Progenitor cell of endocrine pancreas (in vitro differentiated cells): Measurements from ENCODE around the gene SLC28A3. TPM values are rescaled to one million over a fixed set of nuclear protein-coding genes. Genes with fewer than 3 reads are reported as not detected.
A peak's percentile ranks its signal among the peaks of the same experiment; 100 is the strongest.
"Not testable (repeated sequence)": the region's sequence is repeated elsewhere in the genome, so short reads cannot be mapped to it uniquely, and the experiment has no call there.

ENCODE experiments used
- DNase-seq: peaks from one replicate; pipeline ENCODE4 v3.0.0; 2021; ENCODE audit warnings: low spot score; ENCODE audit not compliant: unreplicated experiment
- H3K27ac Mint-ChIP-seq: 2 replicates; pipeline ENCODE4 v1.8.0; 2021; ENCODE audit warnings: mild to moderate bottlenecking, moderate library complexity, mixed read lengths
- H3K27me3 Mint-ChIP-seq: 2 replicates; pipeline ENCODE4 v1.8.0; 2021; ENCODE audit warnings: mixed read lengths
- H3K36me3 Mint-ChIP-seq: 2 replicates; pipeline ENCODE4 v1.8.0; 2022; ENCODE audit warnings: mixed read lengths; ENCODE audit not compliant: insufficient read depth
- H3K4me1 Mint-ChIP-seq: 2 replicates; pipeline ENCODE4 v1.8.0; 2021; ENCODE audit warnings: low read depth, mixed read lengths
- H3K4me3 Mint-ChIP-seq: 2 replicates; pipeline ENCODE4 v1.8.0; 2021; ENCODE audit warnings: low read depth, mild to moderate bottlenecking, moderate library complexity, mixed read lengths
- H3K9me3 Mint-ChIP-seq: 2 replicates; pipeline ENCODE4 v1.8.0; 2021; ENCODE audit warnings: low read depth, mixed read lengths
- CTCF ChIP-seq: fragments of 200-600 bp; sonication (generic); IDR thresholded peaks from one replicate; pipeline ENCODE4 v1.5.0; 2021; ENCODE audit warnings: antibody characterized with exemption, mild to moderate bottlenecking; ENCODE audit not compliant: unreplicated experiment
- long read RNA-seq: library from polyadenylated mRNA; unstranded; transcript quantifications from one replicate; pipeline ENCODE4 v2.0.0, GENCODE V29; 2020
- total RNA-seq: library from RNA; stranded (reverse); gene quantifications from 2 replicates; pipeline ENCODE4 v1.2.1, GENCODE V29; 2021

Gene SLC28A3, protein sequence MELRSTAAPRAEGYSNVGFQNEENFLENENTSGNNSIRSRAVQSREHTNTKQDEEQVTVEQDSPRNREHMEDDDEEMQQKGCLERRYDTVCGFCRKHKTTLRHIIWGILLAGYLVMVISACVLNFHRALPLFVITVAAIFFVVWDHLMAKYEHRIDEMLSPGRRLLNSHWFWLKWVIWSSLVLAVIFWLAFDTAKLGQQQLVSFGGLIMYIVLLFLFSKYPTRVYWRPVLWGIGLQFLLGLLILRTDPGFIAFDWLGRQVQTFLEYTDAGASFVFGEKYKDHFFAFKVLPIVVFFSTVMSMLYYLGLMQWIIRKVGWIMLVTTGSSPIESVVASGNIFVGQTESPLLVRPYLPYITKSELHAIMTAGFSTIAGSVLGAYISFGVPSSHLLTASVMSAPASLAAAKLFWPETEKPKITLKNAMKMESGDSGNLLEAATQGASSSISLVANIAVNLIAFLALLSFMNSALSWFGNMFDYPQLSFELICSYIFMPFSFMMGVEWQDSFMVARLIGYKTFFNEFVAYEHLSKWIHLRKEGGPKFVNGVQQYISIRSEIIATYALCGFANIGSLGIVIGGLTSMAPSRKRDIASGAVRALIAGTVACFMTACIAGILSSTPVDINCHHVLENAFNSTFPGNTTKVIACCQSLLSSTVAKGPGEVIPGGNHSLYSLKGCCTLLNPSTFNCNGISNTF
- 0.55 and 0.62 TPM in 2 replicates for total RNA-seq
- long read RNA-seq, full-length matches to known transcripts, result 2 of 4 reads
- long read RNA-seq, partial matches to known transcripts, result 0 of 4 reads
- long read RNA-seq, other reads (novel, unspliced or antisense), result 2 of 4 reads

GRCh38 chr9:84340535-84340934 is at the start of gene SLC28A3:
TSS of gene SLC28A3 (minus strand) at chr9:84340758. CDS start at chr9:84340633, 125 bp downstream.
- no peaks in the 10 kb centered on the region for H3K9me3 Mint-ChIP-seq
- H3K27ac Mint-ChIP-seq, result peak within 1 kb of the TSS; percentile 91
- H3K27me3 Mint-ChIP-seq, result no peaks in the 10 kb centered on the region
- no peak within 1 kb of the TSS for H3K4me3 Mint-ChIP-seq
- no peaks in the 10 kb centered on the region for H3K36me3 Mint-ChIP-seq
- no peak for TF ChIP-seq CTCF
- H3K4me1 Mint-ChIP-seq, result peaks cover 22% of the 10 kb centered on the region
- no peak for DNase-seq

GRCh38 chr9:84390254-84390653 is 49.7 kb upstream of the SLC28A3 start:
- H3K27me3 Mint-ChIP-seq, H3K36me3 Mint-ChIP-seq, H3K4me3 Mint-ChIP-seq, DNase-seq, H3K27ac Mint-ChIP-seq, H3K4me1 Mint-ChIP-seq, H3K9me3 Mint-ChIP-seq: not testable (repeated sequence)

- TF ChIP-seq CTCF, result no peak
- H3K27ac Mint-ChIP-seq, result no peak overlapping the region
- no peaks in the 10 kb centered on the region for H3K36me3 Mint-ChIP-seq
- H3K9me3 Mint-ChIP-seq, result no peaks in the 10 kb centered on the region
- H3K4me3 Mint-ChIP-seq, result no peak overlapping the region
- peaks cover 13% of the 10 kb centered on the region for H3K4me1 Mint-ChIP-seq
- no peak for DNase-seq
- H3K27me3 Mint-ChIP-seq, result no peaks in the 10 kb centered on the region
These were observed 47.3 kb upstream of the SLC28A3 start for GRCh38 chr9:84387821-84388220.

DNA sequence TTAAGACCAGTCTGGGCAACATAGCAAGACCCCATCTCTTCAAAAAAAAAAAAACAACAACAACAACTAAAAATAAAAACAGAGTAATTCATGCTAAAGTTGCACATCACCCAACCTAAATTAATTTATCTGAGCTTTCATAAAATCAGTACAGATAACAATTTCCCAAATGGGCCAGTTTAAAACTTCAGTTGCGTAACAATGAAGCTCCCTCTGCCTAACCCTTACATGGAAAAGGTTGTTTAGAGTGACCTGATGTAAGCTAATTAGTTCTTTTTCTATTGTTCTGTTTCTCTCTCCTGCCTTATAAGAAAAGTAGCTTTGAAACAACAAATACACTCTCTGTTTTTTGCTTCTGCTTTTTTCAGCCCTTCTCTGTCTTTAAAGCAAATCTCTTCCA is 46.2 kb upstream of the SLC28A3 start:
- DNase-seq, result no peak
- no peaks in the 10 kb centered on the region for H3K9me3 Mint-ChIP-seq
- H3K4me3 Mint-ChIP-seq, result no peak overlapping the region
- H3K27me3 Mint-ChIP-seq, result no peaks in the 10 kb centered on the region
- H3K36me3 Mint-ChIP-seq, result no peaks in the 10 kb centered on the region
- H3K27ac Mint-ChIP-seq, result no peak overlapping the region
- TF ChIP-seq CTCF, result no peak
- H3K4me1 Mint-ChIP-seq, result peaks cover 13% of the 10 kb centered on the region

- TF ChIP-seq CTCF, result no peak
These were observed 45.0 kb upstream of the SLC28A3 start for GRCh38 chr9:84385386-84386040.

More at GRCh38 chr9:84385386-84386040, 45.0 kb upstream of the SLC28A3 start:
- no peaks in the 10 kb centered on the region for H3K9me3 Mint-ChIP-seq
- no peak for DNase-seq
- peak overlapping the region; percentile 89 for H3K27ac Mint-ChIP-seq
- no peaks in the 10 kb centered on the region for H3K36me3 Mint-ChIP-seq
- H3K4me1 Mint-ChIP-seq, result peaks cover 11% of the 10 kb centered on the region
- H3K4me3 Mint-ChIP-seq, result no peak overlapping the region
- H3K27me3 Mint-ChIP-seq, result no peaks in the 10 kb centered on the region
